NCI-H2029 treated with DMSO at 0.1 percent for 48 hours (cell line): ENCODE measurements around the gene AMPH.
"Not testable (repeated sequence)": the region's sequence is repeated elsewhere in the genome, so short reads cannot be mapped to it uniquely, and the experiment has no call there.

Source experiments
- DNase-seq: peaks from one replicate; lab custom pipeline; 2025; lab: John Stamatoyannopoulos, UW

Gene AMPH

DNA sequence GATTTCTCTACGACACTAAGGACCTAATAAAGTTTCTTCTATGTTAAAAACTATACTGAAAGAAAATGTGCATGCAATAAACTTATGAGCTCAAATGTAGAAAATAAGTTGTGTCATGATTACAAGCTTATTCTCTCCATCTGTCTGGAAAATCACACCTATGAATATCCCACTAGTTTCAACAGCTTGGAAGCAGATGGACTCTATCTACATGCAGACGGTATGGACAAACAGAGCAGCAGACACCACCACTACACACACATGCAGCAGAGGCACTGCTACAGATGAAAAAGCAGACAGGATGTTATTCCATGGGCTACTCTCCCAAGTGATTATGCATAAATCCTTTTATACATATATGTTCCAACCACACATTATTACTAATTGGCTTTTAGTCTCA lies 234.3 kb downstream of the AMPH start:
- DNase-seq, result no peak

DNA sequence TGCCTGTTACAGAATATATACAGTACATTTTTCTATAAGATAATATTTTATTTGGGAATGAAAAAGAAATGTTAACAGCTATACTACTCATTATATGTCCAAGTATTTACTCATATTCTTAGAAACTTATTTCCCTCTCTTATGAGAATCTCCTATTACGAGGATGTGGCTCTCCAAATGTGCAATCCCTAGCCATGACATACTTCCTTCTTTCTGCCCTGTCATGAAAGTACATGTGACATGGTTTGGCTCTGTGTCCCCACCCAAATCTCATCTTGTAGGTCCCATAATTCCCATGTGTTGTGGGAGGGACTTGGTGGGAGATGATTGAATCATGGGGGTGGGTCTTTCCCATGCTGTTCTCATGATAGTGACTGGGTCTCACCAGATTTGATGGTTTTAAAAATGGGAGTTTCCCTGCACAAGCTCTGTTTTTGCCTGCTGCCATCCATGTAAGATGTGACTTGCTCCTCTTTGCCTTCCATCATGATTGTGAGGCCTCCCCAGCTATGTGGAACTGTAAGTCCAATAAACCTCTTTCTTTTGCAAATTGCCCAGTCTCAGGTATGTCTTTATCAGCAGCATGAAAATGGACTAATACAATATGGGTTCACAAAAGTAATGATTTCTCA lies 235.1 kb downstream of the AMPH start:
- not testable (repeated sequence) for DNase-seq

DNA sequence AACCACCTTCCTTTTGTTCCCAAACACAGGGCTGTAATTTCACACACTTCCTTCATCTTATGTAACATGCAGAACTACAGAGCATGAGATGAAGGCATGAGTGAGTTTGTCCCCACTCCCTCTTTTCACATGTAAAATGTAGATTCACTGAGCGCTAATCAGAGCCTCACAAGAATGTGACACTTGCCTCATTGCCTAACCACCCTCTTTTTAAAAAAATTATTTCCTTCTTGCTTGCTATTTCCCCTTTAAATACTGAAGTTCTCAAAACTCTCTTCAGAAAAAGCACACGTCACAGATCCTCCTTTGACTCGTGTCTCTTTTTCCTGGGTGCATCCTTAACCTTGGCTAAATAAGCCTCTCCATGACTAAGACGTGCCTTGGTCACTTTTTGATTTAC lies 236.5 kb downstream of the AMPH start:
- no peak for DNase-seq

DNA sequence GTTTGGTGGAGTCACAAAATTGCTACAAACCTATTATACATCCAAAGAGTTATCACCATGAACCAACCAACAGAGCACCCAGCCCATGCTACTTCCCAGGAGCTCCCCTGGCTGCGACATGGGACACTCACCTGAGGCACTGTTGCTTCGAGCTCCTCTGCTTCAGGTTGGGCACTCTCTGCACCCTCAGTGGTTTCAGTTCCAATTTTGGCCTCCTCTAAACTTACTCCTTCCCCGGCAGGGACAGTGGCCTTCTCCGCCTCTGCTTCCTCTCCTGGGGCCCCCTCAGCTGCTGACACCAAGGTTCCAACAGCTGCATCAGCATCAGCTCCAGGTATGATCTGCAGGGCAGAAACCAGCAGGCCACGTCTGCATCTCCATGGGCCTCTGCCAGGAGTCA lies 237.3 kb downstream of the AMPH start:
- no peak for DNase-seq

DNA sequence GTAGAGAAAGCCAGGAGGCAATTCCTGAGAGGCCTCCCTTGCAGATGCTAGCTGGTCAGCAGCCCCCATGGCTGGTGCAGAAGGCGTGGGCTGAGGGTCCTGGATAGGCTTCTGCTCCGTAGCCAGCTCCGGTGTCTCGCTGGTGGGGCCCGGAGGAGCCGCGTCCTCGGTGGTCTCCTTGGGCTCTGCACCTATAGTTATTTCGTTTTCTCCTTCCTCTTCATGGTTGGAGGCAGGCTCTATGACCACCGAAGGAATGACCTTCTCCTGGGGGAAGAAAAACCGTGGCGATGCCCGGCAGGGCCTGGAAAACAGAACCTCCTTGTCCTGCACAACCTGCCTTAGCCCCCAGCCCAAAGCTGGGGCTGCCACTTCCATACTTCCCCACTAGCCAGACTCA lies 239.4 kb downstream of the AMPH start:
- no peak for DNase-seq

DNA sequence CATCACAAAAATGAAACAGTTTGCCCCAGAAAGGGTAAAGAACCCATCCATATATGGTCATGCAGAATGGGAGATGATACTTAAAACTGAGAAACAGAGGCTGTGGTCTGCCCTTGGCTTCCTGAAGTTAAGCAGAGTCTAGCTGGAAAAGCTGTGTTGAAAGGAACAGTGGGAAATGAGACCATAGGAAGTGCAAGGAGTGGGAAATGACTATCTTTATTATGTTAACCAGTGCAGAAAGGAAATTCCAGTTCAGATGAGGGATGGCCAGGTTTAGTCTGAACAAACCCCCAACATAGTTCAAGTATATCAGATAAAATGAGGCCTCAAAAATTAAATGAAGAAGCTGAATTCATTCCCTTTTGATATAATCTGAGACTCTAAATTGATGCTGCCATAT lies 245.5 kb downstream of the AMPH start:
- DNase-seq, result no peak

DNA sequence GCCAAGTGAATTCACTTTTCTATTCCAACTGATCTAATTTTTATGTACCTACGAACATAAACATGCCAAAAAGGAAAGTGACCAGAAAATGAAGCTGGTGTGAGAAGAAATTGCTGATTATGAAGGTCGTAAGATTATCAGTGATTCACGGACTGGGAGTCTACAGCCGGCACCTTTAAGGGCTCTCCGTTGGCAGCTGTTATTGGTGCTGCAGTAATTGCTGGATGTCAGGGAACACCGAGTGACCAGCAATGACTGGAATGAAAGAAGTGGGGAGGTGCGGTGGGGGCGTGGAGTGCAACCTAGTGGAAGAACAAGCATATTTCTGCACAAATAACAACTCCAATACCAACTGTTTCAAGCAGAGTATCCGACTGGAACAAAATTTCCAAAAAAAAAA lies 247.9 kb downstream of the AMPH start:
- no peak for DNase-seq

DNA sequence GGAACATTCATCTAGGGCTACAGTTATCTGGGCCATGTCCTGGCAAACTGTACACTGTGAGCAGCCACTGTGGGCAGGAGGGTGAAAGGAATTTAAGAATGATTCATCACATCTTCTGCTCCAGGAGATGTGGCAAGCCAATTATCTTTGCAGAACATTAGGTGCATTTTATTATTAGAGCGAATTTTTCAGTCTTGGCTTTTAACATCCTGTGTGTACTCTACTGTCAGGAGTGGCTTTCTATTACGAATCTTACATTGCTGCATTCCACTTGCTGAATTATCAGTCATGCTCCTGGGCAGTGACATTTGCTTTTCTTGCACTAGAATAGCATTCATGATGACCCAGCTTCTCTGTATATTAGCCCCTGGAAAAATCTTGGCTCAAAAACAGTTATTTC lies 248.5 kb downstream of the AMPH start:
- no peak for DNase-seq

DNA sequence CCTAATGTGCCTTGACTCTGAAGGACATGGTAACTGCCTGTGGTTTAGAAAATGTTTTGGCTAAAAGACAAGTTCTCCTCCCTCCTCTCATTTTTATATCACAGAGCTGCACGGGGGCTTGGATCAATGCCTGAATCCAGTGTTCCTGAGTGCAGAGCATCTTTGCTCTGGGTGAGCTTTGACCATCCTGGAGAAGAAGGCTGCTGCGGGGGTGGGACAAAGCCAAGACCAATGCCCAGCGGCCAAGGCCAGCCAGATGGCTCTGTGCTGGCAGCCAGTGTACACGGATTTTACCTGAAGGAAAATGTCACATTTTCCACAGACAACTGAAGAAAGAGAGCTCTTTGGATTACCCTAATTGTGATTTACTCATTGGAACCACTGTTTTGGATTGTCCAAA lies 255.7 kb downstream of the AMPH start:
- DNase-seq, result no peak

DNA sequence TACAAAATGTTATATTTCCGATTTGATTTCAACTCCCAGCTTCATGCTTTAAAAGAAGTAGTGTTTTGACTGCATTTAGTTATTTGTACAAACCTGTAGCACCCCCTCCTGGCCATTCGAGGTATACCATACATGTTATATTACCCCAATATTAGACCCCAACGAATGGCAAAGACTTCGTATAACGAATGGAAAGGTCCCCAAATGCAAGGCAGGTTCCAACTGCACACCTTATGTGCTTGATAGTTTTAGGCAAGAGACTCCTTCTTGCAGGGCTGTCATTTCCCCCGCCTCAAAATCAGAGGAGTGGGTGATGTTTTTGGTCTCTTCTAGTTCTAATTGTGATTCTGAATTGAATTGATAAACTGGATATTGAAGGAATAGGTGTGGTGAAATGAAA lies 256.7 kb downstream of the AMPH start:
- DNase-seq, result no peak

DNA sequence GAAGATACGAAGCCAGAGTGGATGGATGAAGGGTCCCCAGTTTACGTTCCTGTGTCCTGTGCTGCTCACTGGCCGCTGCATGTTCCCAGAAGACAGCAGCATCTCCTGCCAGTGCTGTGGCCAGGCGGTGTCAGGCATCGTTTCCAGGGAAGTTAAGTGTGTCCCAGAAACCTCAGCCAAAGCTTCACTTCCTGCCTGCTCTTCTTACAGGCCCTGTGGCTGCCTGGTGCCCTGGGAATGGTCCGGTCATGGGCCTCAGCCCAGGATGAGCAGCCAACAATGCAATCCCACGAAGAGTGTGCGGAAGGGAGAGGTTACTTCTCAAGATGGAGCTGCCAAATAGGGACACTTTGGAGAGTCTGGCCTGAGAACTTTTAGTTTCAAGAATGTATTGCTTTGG lies 258.0 kb downstream of the AMPH start:
- DNase-seq, result no peak

DNA sequence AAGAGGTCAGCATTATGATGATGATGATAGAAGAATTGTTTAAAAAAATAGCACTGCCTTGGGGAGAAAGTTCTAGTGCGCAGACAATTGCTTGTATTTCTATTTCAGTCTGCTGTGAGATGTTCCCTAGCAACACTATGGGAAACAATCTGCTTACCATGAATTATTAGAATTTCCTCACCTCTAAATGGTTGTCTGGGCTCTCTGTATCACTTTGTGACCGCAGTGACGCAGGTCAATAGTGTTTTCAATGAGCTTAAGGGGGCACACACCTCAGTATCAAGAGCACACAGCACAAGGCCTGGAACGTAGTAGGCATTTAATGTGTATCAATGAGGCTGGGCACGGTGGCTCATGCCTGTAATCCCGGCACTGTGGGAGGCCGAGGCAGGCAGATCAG lies 258.9 kb downstream of the AMPH start:
- no peak for DNase-seq

DNA sequence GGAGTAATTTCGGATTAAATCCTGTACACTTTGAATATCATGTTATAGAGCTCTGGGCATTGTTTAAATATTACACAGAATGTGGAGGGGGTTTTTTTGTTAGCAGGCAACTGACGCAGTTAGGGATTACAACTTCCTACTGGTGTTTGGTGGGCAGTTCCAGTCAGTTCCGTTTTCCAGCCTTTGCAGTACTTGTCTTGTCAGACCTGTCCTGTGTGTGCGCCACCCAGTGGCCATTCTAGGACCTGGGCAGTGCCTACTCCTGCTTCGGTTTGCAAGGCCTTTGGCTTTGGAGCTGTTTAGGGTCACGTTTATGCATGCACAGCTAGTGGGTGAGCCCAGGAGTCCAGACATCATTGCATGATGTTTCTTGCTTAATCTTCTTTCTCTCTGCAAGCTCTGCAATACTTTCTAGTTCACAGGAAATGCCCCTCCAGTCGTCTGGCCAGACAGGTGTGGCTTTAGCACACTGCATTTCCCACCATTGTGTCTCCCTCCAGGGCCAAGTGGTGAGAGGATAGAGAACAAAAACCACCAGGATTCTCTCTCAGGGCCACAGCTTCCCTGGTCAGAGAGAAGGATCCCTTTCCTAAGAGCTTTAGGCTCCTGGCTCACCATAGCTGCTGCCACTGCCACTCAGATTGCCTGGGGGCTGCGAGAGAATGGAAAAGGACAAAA lies 261.2 kb downstream of the AMPH start:
- peak; percentile 85 for DNase-seq

DNA sequence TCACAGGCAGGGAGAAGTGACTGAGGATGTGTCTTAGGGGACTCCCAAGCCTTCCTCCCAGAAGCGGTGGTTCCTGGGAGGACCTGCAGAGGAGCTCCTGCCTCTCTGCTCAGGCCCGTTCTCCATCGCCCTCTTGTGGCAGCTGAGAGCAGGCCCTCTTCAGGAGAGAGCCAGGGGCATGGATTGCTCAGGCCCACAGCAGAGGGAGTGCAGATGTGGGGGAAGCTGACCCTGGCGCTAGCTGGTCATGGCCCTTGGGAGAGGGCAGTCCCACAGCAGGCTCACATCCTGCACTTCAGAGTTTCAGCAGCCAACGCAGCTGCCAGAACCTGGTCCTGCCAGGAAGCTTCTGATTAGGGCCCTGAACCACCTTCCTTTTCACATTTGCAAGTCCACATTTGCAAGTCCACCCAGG lies 263.0 kb downstream of the AMPH start:
- peak; percentile 30 for DNase-seq

DNA sequence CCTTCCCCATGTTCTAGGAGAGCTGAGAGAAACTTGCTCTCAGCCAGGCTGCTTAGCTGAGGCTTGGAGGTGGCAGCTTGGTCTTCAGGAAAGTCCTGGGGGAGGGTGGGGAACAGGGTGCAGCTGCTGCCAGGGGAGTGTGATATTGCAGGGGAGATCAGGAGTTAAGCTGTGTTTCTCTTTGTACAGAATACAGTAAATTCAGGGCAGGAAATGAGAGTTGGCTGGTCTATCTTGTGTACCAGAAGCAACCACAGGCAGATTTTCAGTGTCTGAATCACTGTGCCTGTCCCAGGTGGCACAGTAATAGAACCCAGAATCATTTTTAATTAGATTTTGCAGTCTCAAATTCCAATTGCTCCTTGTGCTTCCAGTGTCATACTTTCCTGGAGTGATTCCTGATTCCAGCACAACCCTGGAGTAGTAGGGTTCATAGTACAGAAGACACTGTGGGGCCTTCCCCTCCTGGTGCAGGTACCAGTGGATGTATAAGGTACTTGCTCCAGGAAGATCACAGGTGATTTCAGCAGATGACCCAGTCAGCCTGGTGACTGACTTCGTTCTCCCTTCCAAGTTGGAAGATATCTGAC lies 263.8 kb downstream of the AMPH start:
- DNase-seq, result no peak

DNA sequence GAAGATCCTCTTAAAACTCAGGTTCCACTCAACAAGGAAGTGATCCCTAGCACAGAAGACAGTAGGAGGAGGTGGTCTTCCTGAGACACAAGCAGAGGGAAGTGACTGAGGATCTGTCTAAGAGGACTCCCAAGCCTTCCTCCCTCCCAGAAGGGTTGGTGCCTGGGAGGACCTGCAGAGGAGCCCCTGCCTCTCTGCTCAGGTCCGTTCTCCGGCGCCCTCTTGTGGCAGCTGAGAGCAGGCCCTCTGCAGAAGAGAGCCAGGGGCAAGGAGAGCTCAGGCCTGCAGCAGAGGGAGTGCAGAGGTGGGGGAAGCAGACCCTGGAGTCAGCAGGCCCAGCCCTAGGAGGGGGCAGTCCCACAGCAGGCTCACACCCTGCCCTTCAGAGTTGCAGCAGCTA lies 267.8 kb downstream of the AMPH start:
- not testable (repeated sequence) for DNase-seq

DNA sequence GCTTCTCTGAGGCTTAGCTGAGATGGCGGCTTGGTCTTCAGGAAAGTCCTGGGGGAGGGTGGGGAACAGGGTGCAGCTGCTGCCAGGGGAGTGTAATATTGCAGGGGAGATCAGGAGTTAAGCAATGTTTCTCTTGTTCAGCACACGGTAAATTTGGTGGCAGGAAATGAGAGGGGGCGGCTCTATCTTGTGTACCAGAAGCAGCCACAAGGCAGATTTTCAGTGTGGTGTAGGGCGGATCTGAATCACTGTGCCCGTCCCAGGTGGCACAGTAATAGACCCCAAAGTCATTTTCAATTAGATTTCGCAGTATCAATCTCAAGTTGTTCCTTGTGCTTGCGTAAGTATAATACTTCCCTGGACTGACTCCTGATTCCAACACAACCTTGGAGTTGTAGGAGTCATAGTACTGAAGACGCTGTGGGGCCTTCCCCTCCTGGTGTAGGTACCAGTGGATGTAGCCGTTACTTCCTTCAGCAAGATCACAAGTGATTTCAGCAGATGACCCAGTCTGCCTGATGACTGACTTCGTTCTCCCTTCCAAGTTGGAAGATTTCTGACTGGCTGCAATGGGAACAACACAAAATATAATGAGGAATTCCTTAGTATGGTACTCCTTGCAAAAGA lies 268.4 kb downstream of the AMPH start:
- DNase-seq, result not testable (repeated sequence)

DNA sequence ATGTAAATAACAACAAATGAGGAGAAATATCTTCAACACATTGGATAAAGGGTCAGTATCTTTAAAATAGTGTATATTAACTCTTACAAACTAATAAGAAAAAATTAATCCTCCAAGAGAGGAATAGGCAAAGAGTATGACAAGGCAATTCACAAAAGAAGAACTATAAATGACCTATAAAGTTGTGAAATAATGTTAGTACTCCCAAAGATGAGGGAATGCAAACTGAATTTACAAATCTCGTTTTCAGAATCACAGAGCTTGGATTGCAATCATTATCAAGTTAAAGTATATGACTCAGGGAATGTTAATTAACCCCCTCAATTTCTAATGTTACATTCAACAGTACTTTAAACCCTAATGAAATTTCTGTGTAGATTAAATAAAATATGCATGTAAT lies 270.4 kb downstream of the AMPH start:
- DNase-seq, result no peak

DNA sequence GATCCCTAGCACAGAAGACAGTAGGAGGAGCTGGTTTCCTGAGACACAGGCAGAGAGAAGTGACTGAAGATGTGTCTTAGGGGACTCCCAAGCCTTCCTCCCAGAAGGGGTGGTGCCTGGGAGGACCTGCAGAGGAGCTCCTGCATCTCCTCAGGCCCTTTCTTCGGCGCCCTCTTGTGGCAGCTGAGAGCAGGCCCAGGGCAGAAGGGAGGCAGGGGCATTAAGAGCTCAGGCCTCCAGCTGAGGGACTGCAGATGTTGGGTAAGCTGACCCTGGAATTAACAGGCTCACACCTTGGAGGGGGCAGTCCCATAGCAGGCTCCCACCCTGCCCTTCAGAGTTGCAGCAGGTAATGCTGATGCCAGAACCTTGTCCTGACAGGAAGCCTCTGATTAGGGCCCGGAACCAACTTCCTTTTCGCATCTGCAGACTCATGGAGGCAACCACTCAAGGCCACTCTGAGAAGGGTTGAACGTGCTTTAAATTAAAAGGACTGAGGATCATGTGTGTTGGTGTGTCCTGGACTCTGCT lies 272.0 kb downstream of the AMPH start:
- not testable (repeated sequence) for DNase-seq

DNA sequence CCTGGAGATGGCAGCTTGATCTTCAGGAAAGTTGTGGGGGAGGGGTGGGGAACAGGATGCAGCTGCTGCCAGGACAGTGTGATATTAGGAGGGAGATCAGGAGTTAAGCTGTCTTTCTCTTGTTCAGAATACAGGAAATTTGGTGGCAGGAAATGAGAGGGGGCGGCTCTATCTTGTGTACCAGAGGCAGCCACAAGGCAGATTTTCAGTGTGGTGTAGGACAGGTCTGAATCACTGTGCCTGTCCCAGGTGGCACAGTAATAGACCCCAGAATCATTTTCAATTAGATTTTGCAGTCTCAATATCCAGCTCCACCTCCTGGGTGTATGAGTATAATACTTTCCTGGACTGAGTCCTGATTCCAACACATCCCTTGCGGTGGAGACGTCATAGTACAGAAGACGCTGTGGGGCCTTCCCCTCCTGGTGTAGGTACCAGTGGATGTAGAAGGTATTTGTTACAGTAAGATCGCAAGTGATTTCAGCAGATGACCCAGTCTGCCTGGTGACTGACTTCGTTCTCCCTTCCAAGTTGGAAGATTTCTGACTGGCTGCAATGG lies 272.8 kb downstream of the AMPH start:
- DNase-seq, result not testable (repeated sequence)

DNA sequence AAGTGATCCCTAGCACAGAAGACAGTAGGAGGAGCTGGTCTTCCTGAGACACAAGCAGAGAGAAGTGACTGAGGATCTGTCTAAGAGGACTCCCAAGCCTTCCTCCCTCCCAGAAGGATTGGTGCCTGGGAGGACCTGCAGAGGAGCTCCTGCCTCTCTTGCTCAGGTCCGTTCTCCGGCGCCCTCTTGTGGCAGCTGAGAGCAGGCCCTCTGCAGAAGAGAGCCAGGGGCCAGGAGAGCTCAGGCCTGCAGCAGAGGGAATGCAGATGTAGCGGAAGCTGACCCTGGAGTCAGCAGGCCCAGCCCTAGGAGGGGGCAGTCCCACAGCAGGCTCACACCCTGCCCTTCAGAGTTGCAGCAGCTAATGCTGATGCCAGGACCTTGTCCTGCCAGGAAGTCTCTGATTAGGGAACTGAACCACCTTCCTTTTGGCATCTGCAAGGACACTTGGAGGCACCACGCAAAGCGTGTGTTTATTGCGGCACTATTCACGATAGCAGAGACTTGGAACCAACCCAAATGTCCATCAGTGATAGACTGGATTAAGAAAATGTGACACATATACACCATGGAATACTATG lies 276.8 kb downstream of the AMPH start:
- DNase-seq, result not testable (repeated sequence)

DNA sequence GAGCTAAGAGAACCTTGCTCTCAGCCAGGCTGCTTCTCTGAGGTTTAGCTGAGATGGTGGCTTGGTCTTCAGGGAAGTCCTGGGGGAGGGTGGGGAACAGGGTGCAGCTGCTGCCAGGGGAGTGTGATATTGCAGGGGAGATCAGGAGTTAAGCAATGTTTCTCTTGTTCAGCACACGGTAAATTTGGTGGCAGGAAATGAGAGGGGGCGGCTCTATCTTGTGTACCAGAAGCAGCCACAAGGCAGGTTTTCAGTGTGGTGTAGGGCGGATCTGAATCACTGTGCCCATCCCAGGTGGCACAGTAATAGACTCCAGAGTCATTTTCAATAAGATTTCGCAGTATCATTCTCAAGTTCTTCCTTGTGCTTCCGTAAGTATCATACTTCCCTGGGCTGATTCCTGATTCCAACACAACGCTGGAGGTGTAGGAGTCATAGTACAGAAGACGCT lies 277.7 kb downstream of the AMPH start:
- DNase-seq, result not testable (repeated sequence)
